GM19240 (cell line): ENCODE results near the gene PROSER3.
"Not testable (repeated sequence)": the region's sequence is repeated elsewhere in the genome, so short reads cannot be mapped to it uniquely, and the experiment has no call there.

Source experiments
- DNase-seq: peaks from one replicate; pipeline ENCODE4 v3.0.0; 2011; ENCODE audit warnings: low spot score; ENCODE audit not compliant: insufficient read length

PROSER3 gene

DNA sequence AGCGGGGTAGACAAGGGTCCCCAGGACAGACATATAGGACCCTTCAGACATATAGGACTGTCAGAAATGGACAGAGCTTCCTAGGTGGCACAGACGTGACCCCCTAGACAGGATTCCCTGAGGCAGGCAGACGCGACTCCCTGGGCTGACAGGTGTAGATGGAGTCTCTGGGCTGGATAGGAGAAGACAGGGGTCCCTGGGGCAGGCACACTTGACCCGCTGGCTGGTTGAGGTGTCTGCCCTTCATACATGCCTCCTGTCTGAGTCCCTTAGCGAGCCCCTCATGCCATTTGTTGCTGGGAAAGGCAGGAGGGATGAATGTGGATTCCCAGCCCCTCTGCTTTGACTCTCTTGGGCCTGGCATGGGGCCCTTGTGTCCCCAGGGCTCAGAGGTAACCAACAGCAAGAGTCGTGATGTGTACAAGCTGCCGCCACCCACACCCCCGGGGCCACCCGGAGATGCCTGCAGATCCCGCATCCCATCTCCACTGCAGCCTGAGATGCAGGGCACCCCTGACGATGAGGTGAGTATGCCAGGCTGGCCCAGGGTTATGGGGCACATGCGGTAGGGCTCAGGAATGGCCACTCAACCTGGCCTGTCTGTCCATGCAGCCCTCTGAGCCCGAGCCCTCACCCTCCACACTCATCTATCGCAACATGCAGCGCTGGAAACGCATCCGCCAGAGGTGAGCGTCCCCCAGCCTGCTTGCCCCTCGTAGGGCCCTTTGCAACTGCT lies 4.2 kb upstream of the PROSER3 start:
- no peak for DNase-seq

DNA sequence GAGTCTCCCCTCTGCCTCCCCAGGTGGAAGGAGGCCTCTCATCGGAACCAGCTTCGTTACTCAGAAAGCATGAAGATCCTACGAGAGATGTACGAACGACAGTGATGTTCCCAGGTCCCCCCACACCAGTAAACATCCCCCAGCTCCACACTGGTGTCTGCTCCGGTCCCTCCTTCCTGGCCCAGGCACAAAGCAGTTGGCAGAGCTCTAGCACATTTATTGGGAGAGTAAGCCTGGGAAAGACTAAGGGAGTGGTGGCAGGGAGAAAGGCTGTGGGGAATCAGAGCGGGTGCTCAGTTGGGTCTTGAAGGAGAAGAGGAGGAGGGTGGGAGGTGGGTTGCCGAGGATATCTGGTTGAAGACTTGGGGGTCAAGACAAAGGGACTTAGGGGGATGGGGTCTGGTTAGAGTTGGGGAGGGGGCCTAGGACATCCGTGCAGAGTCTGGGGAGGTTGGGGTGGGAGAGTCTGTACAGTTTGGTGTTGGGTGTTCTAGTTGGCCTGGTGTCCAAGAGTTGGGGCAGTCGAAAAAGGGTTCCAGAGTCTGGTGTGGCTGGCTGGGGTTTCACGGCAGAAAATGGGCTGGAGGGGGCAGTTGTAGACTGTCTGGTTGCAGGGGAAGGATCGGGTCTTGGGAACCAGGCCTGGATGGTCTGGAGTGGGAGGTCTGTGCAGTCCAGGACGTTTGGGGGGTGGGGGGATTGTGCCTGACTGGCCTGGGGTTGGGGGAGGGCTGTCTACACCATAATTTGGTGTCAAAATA lies 3.4 kb upstream of the PROSER3 start:
- no peak for DNase-seq

DNA sequence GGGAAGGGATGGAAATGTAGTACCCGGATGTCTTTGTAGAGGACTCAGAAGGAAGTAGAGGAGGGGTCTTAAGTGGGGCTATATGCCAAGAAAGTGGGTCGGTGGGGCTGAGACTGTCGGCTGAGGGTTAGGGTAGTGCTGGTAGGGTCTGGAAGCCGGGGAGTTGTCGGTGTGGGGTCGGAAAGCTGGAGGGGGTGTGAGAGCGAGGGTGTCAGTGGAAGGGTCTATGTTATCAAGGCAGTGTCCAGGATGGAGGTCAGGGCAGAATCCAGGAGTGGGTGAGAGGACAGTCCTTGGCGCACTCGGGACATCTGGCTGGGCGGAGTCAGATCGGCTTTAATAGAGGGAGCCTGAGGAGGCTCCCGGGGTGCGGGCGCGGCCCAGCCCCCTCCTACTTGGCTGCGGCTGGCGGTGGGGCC lies 2.8 kb upstream of the PROSER3 start:
- no peak for DNase-seq

DNA sequence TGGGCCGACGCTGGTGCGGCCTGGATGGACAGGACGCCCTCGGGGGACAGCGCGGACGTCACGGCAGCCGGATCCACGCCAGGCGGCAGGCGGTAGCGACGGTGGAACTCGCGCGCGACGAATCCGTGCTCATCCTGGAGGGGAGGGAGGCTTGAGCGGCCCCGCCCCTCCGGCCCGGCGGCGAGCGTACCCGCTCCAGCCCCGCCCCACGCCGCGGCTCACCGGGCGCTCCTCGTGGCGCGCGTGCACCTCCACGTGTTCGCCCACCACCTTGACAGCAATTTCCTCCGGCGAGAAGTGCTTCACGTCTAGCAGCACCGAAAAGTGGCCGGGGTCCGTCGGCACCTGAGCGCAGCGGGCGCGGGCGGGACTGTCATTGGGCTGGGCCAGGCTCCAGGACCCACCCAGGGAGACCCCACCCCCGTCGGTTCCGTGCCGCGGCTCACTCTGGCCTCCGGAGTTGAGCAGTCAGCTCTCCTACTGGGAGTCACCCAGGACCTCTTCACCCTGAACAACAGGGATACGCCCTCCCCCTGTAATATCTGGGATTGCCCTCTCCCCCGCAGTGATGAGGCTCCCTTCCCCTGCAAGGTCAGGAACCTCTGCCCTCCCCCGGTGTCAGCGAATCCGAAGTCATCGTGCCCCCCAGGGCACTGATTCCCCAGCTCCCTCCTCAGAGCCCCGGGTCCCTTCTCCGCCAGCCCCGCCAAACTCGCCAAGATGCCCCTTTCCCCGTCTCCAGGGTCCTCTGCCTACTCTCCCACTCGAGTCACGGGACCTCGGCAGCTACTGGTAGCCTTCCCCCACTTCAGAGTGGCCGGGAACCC lies 2.2 kb upstream of the PROSER3 start:
- DNase-seq: no peak

DNA sequence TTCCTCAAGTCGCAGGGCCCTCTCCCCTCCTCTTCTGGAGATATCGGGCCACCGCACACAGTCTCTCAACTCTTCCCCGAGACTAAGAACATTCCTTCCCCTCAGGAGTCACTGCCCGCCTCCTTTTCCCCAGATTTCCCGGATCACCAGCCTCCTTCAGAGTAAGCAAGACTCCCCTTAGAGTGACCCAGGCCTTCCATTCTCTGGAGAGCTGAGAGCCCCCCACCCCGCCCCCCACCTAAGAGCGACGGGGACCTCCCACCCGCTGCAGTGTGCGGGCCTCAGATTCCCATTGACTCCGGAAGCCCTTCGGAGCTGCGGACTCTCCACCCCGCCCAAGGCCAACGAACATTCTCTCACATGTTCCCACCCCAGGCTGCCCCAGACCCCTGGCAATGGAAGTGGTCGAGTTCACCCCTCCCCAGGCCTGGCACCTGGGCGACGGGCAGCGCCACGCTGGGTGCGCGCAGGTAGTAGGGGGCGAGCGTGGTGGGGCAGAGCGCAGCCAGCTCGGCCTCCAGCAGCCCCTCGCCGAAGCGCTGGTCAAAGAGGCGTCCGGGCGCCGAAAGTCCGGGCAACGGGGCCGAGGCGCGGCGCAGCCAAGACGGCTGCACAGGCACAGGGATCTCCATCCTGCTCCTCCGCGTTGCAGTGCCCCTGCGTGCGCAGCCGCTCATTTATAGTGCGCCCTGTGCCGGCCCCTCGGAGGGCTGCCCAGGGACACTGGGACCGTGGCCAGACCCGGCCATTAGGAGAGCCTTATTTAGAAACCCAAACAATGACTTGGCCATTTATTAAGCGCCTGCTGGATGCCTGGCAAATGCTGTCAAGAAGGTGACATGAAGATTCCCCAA lies 1.4 kb upstream of the PROSER3 start, which contains the start of gene HSPB6:
Gene HSPB6 (minus strand): TSS at position 653 of the 854 bp plus-strand sequence. CDS start 21 bp downstream, at position 632.
- DNase-seq: no peak

DNA sequence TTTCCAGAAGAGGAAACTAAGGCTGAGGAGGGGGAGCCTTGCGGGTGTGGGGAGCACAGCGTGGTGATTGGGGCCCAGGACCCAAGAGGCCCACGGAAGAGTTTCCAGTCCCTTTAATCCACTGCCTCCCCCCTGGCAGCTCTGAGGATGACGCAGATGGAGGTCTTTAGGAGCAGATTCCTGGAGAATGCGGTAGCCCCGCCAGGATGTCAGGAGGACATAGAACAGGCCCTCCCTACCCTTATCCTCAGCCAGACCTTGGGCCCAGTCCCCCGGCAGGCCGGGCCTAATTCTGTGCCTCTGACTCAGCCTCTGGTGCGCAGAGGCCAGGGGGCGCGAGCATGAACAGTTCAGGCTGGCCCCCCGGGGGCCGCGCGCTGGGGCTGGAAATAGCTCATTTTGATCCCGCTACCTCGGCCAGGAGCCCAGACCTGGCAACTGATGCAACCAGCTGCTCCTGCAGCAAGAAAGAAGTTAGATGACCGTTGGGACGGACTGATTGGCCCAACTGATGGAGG lies 686 bp upstream of the PROSER3 start:
- DNase-seq: no peak

DNA sequence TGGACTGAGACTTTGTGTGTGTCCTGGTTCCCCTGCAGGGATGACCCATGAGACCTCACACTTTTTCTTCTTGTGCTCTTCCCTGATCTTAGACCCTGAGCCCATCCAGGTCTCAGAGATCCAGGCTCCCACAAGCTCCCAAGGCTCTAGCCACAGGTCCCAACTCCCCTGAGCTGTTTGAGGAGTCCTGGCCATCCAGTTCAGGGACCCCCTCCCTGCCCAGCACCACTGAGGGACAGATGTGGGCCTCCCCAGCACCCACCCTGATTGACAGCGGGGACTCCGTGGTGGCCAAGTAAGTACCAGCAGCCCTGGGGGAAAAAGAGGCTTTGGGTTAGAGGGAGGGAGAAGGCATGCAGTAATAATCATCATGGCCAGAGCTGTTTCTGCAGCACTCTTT lies 1.7 kb downstream of the PROSER3 start:
- no peak for DNase-seq

DNA sequence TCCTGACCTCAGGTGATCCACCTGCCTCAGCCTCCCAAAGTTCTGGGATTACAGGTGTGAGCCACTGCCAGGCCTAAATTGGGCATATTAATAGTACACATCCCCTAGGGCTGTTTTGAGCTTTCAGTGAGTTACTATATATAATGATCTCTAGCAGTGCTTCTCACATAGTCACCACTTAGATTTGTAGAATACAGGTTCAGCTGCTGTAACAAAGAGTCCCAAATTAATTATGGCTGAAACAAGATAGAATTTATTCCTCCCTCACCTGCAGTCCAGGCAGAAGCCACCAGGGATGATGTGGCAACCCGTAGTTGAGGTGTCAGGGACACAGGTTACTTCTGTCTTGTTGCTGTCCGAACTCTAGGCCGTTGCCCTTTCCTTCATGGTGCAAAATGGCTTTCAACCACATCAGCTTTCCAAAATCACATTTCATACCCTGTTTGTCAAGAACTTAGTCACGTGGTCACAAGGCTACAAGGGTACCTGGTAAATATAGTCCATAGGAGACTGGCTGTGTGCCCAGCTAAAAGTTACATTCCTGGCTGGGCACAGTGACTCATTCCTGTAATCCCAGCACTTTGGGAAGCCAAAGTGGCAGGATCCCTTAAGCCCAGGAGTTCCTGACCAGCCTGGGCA lies 2.9 kb downstream of the PROSER3 start:
- DNase-seq: no peak

DNA sequence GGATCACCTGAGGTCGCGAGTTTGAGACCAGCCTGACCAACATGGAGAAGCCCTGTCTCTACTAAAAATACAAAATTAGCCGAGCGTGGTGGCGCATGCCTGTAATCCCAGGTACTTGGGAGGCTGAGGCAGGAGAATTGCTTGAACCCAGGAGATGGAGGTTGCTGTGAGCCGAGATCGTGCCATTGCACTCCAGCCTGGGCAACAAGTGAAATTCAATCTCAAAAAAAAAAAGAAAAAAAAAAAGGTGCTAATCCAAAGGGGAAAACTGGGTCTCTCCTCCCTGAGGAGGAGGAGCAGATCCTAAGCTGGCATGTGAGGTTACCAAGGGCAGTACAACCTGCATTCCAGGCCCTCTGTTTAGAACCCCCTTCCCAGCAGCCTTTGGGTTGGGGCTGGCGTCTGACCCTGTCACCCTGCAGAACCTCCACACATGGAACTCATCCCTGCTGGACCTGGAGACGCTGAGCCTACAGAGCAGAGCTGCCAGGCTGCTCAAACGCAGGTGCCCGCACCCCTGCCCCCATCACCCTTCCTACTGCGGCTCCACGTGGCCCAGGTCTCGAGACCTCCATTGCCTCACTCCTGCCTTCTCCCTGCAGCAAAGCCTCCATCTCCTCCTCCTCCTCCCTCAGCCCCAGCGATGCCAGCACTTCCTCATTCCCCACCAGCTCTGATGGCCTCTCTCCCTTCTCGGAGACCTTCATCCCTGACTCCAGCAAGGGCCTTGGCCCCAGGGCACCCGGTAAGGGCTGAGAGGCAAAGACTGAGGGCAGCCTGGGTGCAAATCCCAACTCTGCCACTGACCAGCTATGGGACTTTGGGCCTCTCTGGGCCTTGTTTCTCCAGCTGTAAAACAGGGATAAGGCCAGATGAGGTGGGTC lies 6.7 kb downstream of the PROSER3 start:
- no peak for DNase-seq

DNA sequence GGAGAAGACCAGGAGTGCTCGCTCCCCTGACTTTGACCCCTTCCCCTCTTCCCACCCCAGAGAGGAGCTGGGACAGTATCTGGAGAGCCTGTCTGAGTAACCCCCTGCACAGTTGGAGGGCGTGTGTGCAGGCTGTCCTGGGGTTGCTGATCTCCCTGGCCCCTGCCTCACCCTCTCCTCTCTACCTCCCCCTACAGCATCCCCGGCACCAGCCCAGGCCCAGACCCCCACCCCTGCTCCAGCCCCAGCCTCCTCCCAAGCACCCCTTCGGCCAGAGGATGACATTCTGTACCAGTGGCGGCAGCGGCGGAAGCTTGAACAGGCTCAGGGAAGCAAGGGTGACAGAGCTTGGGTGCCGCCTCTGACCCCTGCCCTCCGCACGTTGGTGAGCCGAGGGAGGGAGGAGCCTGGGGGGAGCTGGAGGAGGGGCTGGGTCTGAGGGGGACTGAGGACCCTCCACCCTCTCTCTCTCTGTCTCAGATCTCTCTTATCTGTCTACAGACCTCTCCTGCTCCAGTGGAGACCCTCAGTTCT lies 8.7 kb downstream of the PROSER3 start:
- no peak for DNase-seq

DNA sequence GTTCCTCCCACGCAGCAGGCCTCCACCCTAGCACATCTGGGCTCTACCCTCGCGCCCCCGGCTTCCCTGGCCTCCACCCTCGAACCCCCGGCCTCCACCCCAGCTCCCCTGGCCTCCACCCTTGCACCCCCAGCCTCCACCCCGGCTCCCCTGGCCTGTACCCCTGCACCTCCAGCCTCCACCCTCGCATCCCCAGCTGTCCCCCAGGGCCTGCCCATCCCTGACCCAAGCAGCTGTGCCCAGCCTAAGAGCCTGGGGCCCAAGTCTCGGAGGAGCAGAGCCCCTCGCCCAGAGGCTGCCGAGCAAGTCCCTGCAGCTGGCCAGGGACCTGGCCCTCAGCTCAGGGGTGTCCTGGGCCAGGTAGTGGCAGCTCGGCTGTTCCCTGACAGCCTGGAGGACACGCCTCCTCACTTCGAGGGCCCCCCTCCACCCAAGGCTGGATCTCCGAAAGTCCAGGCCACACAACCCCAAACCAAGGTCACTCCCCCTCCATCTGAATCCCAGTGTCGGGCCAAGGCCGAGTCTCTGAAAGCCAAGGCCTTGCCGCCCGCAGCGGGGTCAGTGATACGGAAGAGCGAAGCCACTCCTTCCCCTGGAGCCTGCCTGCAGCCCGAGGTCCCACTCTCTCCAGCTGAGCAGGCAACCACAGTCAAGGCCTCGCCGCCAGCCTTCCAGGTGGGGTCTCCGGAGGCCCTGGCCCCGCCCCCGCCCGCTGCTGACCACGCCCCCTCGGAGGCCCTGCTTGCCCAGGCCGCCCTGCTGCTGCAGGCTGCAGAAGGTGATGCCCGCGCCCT lies 9.5 kb downstream of the PROSER3 start:
- no peak for DNase-seq

DNA sequence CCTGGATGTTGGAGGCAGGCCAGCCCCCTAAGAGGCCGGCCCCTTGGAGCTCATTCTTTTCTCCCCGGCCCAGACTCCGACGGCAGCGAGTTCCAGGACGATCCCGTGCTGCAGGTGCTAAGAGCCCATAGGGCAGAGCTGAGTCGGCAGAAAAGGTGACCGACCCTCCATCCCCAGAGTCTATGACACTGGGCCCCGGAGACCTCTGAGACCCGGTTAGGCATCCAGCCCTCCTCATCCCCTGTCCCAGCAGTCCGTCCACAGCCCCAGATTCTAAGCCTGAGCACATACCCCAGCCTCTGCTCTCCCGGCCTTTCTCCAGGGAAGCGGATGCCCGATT lies 10.1 kb downstream of the PROSER3 start:
- DNase-seq: no peak

DNA sequence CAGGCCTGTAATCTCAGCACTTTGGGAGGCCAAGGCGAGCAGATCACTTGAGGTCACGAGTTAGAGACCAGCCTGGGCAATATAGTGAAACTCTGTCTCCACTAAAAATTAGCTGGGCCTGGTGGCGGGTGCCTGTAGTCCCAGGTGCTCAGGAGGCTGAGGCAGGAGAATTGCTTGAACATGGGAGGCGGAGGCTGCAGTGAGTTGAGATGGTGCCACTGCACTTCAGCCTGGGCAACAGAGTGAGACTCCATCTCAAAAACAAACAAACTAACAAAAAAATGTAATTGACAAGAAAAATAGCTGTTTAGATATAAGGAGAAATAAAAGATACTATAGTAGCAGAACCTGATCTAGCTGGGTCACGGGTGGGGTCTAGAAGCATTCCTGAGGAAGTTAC lies 14.4 kb downstream of the PROSER3 start:
- not testable (repeated sequence) for DNase-seq

DNA sequence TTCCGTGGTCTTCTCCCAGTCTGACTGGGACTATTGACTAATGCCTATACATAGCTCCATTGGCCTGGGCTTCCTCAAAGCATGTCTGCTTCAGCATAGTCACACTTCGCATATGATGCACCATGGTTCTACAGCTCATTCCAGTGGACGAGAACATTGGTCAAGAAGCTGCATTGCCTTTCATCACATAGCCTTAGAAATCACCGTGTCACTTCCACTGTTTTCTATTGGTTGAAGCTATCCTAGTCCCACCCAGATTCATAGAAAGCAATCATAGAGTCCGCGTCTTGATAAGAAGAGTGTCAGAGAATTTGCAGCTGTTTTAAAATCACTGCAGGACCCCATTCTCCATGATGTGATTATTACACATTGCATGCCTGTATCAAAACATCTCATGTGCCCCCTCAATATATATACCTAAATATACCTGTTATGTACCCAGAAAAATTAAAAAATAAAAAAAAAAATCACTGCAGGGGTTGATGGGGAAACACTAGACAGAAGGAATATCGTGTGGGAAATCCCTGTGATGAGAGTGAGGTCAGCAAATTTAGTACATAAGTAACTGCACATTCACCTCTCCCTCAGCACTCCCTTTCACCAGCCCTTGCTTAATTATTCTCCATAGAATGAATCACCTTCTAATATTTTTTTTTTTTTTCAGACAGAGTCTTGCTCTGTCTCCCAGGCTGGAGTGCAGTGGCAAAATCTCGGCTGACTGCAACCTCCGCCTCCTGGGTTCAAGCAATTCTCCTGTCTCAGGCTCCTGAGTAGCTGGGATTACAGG lies 15.2 kb downstream of the PROSER3 start:
- DNase-seq: no peak

DNA sequence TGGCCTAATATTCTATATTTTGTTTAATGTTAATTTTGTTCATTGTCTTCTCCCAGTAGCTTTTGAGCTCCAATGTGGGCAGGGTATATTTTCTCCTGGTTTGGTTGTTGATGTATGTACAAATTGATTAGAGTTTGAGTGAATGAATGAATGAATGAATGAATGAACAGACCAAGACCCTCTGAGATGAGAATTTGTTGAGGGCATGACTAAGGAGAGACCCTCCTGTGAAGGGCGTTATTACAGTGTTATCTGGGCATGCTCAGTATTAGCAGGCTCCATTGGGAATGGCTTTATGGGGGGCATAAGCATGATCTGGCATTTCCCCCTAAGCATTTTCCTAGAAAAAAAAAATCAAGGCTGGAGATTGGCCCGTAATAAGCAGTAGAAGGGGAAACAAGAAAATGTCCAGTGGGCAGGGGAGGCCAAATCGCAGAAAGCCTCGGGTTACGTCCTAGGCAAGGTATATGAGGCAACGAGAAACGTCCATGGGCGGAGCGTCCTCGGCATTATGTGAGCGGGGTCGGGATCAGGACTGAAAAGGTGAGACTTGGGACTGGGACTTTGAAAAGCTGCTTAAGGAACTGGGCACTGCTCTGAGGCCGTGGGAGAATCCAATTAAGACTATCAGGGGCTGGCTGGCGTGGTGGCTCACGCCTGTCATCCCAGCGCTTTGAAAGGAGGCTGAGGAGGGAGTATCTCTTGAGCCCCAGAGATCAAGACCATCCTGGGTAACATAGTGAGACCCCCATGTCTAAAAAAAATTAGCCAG lies 16.5 kb downstream of the PROSER3 start:
- DNase-seq: no peak

DNA sequence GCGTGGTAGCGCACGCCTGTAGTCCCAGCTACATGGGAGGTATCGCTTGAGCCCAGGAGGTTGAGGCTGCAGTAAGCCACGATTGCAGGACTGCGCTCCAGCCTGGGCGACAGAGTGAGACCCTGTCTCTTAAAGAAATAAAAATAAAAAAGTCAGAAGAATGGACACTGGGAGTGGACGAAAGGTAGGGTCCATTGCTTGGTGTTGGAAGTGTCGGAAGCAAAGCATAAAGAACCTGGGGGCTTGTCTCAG lies 17.0 kb downstream of the PROSER3 start:
- no peak for DNase-seq
